Endometrial microvascular endothelial cells (primary cell): ENCODE data around the gene ARSI. TPM values are rescaled to one million over a fixed set of nuclear protein-coding genes. Genes with fewer than 3 reads are reported as not detected.

ENCODE experiments used
- in situ Hi-C: cut with HindIII; loops from 2 replicates; pipeline ENCODE4 v1.10.0; 2017; ENCODE audit warnings: low sequenced_read_pairs, low pct_unique_long_range_greater_than_20kb; ENCODE audit errors: inconsistent ontology term
- total RNA-seq: library from RNA; depleted of rRNA; stranded (reverse); fragments of >200 nt; gene quantifications from one replicate; pipeline ENCODE4 v1.2.3, GENCODE V29; 2015; ENCODE audit errors: inconsistent ontology term

The ARSI gene
- total RNA-seq, 1 donor from 2014 or later: 0.28 TPM

GRCh38 chr5:150281987-150282386 lies 20.7 kb downstream of the ARSI start:
- in situ Hi-C loops: no loop called here

- in situ Hi-C loops: no loop called here
Measured at GRCh38 chr5:150279330-150280020, 23.2 kb downstream of the ARSI start.

GRCh38 chr5:150278916-150279315 lies 23.8 kb downstream of the ARSI start:
- in situ Hi-C loops: no loop called here

- in situ Hi-C loops: no loop called here
Measured at GRCh38 chr5:150278046-150278730, 24.5 kb downstream of the ARSI start.

GRCh38 chr5:150277043-150277442 lies 25.7 kb downstream of the ARSI start:
- in situ Hi-C loops: no loop called here

GRCh38 chr5:150274811-150275210 lies 27.9 kb downstream of the ARSI start:
- in situ Hi-C loops: no loop called here

GRCh38 chr5:150272531-150272930 lies 30.2 kb downstream of the ARSI start:
- in situ Hi-C loops: no loop called here

GRCh38 chr5:150271923-150272322 lies 30.8 kb downstream of the ARSI start:
- in situ Hi-C loops: no loop called here

GRCh38 chr5:150271296-150271692 lies 31.4 kb downstream of the ARSI start:
- in situ Hi-C loops: no loop called here

- in situ Hi-C loops: no loop called here
Measured at GRCh38 chr5:150270541-150271295, 32.0 kb downstream of the ARSI start.

GRCh38 chr5:150266871-150267291 lies 35.8 kb downstream of the ARSI start:
- in situ Hi-C loops: no loop called here

GRCh38 chr5:150265870-150266383 lies 36.8 kb downstream of the ARSI start:
- in situ Hi-C loops: no loop called here

GRCh38 chr5:150264667-150265603 lies 37.8 kb downstream of the ARSI start:
- in situ Hi-C loops: no loop called here

GRCh38 chr5:150263801-150264621 lies 38.7 kb downstream of the ARSI start:
- in situ Hi-C loops: no loop called here

- in situ Hi-C loops: no loop called here
Measured at GRCh38 chr5:150263375-150263775, 39.3 kb downstream of the ARSI start.

GRCh38 chr5:150262502-150262901 lies 40.2 kb downstream of the ARSI start:
- in situ Hi-C loops: no loop called here

- in situ Hi-C loops: no loop called here
Measured at GRCh38 chr5:150261231-150261630, 41.5 kb downstream of the ARSI start.

GRCh38 chr5:150258130-150258529 lies 44.6 kb downstream of the ARSI start:
- in situ Hi-C loops: no loop called here
